ENCODE data around the gene CCR9.

Gene CCR9

DNA sequence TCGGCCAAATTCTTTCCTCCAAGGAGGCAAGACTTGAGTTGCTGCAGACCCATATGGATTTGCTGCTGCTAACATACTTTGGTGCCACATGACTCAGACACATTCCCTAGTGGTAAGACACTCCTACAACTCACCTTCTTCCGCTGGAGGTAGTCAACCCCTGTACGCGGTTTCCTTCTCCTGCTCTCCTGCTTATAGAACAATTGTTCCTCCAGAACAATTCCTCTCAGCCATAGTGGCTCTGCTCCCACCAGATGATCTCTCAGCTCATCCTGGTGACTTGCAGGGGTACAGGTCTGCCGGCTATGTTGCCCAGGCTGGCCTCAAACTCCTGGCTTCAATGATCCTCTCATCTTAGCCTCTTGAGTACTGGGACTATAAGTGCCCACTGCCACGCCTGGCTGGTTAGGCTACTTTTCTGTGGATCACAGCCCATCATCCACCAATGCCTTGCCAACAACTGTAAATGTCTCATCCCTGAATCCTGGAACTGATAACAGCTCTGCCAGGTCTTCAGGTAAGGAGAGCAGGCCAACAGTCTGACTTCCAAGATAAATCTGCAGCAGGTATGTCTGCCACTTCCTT lies 54.5 kb downstream of the CCR9 start:
- TF ChIP-seq CTCF (IDR thresholded peaks at IDR 0.05; ENCODE audit: borderline replicate concordance, insufficient read depth, low read depth, low read length), result no peak
- no peak overlapping the region for H3K4me3 ChIP-seq (ENCODE audit: low read depth, low read length)

DNA sequence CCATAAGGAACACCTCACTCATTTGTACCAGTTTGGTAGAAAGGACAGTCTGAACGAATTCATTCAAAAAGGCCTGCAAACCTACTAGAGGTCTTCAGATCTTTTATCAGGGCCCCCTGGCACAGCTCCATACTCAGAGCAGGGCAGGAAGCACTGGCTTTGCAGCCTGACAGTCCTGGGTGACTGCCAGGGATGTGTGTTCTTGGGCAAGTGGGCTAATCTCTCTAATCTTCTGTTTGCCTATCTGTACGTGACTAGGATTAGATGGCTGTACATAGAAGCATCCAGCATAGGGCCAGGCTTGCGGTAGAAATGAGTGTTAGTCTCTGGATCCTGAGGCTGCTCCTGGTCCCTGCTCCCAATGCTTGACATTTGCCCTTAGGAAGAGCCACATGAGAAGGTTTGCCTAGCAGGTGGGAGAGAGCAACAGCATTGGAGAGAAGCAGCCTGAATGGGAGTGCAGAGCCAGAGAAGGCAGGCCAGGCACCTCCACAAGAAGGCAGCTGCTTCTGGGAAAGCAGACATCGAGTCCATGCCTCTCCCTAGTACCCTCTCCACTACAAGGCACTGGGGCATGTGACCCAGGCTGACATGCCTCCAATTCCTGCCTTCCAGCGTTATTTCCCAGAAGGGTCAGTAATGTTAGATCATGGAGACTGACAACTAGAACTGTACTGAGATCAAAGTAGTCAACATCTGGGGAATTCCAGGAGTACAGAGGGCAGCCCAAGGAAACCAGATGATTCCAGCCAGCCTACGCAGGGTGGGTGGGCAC lies 55.9 kb downstream of the CCR9 start:
- H3K4me3 ChIP-seq (ENCODE audit: low read depth, low read length), result no peak overlapping the region
- TF ChIP-seq CTCF (IDR thresholded peaks at IDR 0.05; ENCODE audit: borderline replicate concordance, insufficient read depth, low read depth, low read length), result no peak

DNA sequence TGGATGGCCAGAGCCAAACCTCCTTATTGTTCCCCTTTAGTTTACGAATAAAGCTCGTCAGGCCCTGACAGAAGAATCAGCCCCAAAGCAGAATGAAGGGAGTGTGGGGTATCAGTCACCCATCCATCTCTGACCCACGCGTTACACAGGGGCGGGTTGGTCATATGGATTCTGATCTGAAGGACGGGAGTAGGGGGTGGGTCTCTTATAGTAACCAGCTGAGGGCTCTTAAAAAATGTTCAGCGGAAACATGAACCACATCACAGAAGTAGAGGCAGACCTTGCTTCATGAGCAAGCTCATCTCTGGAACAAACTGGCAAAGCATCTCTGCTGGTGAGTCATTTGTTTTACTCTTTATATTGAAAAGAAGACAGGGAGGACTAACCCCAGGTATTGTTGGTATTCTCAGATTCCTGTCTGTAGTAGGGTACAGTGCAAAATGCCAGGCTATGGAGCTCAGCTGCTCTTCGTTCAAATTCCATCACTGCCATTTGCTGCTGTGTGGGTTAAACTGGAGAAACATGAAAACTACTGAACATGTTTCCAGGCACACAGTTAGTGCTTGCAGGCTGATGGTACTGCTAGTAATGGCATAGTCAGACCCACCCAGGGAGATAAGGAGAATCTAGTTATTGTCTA lies 57.0 kb downstream of the CCR9 start, which contains the start of gene CXCR6:
Gene CXCR6, plus strand, starts transcription at position 258 of the 640 bp plus-strand sequence. CDS start 3,018 bp downstream, outside the sequence.
- H3K4me3 ChIP-seq (ENCODE audit: low read depth, low read length), result no peak within 1 kb of the TSS
- TF ChIP-seq CTCF (IDR thresholded peaks at IDR 0.05; ENCODE audit: borderline replicate concordance, insufficient read depth, low read depth, low read length), result no peak

- no peak for TF ChIP-seq CTCF (IDR thresholded peaks at IDR 0.05; ENCODE audit: borderline replicate concordance, insufficient read depth, low read depth, low read length)
Measured at GRCh38 chr3:45944830-45945620, 58.7 kb downstream of the CCR9 start.

DNA sequence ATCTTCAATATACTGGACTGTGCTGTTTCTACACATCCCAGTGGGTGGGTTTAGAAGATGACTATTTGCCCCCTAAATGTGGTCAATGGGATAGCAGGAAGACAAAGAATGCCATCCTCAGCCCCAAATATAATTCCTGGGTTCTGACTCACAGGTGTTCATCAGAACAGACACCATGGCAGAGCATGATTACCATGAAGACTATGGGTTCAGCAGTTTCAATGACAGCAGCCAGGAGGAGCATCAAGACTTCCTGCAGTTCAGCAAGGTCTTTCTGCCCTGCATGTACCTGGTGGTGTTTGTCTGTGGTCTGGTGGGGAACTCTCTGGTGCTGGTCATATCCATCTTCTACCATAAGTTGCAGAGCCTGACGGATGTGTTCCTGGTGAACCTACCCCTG lies 60.0 kb downstream of the CCR9 start:
- H3K4me3 ChIP-seq (ENCODE audit: low read depth, low read length), result no peak overlapping the region
- 0 out of 2 replicates have a peak, but pooled peaks have one; percentile 5 for TF ChIP-seq CTCF (IDR thresholded peaks at IDR 0.05; ENCODE audit: borderline replicate concordance, insufficient read depth, low read depth, low read length)

More at GRCh38 chr3:45944830-45945620, 58.7 kb downstream of the CCR9 start:
- H3K4me3 ChIP-seq (ENCODE audit: low read depth, low read length), result no peak overlapping the region

DNA sequence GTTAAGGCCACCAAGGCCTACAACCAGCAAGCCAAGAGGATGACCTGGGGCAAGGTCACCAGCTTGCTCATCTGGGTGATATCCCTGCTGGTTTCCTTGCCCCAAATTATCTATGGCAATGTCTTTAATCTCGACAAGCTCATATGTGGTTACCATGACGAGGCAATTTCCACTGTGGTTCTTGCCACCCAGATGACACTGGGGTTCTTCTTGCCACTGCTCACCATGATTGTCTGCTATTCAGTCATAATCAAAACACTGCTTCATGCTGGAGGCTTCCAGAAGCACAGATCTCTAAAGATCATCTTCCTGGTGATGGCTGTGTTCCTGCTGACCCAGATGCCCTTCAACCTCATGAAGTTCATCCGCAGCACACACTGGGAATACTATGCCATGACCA lies 60.5 kb downstream of the CCR9 start:
- TF ChIP-seq CTCF (IDR thresholded peaks at IDR 0.05; ENCODE audit: borderline replicate concordance, insufficient read depth, low read depth, low read length), result no peak
- no peak overlapping the region for H3K4me3 ChIP-seq (ENCODE audit: low read depth, low read length)

Measured in GM12875 (cell line).